Measurements from ENCODE around the gene NAALAD2. TPM values are rescaled to one million over a fixed set of nuclear protein-coding genes. Genes with fewer than 3 reads are reported as not detected.
"Not testable (repeated sequence)": the region's sequence is repeated elsewhere in the genome, so short reads cannot be mapped to it uniquely, and the experiment has no call there.

NAALAD2 gene
- total RNA-seq, 1 donor from 2014 or later: 0.60 TPM

DNA sequence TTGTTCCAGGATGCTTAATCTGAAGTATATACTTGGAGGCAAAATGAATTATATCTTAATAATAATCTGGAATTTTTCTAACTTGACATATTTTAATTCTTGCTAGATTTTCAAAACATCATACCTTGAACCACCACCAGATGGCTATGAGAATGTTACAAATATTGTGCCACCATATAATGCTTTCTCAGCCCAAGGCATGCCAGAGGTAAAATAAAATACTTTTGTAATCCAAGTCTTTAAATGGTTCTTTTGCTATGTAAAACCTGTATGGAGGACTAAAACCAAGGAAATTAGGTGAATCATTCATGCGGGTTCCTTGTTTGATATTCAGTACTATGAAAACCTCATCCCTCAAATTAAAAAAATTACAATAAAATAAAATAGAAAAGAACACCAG is 14.4 kb downstream of the NAALAD2 start:
- no peak for DNase-seq
- intact Hi-C loops (cut with micrococcal nuclease): no loop called here
- H3K4me1 ChIP-seq: no peaks in the 10 kb centered on the region
- H3K27me3 ChIP-seq (ENCODE audit: low read depth): no peaks in the 10 kb centered on the region
- H3K36me3 ChIP-seq: no peaks in the 10 kb centered on the region
- H3K4me3 ChIP-seq: no peak overlapping the region
- no peak overlapping the region for H3K27ac ChIP-seq (replicated peaks)
- no peaks in the 10 kb centered on the region for H3K9me3 ChIP-seq (replicated peaks)
- TF ChIP-seq, protein P1, sequence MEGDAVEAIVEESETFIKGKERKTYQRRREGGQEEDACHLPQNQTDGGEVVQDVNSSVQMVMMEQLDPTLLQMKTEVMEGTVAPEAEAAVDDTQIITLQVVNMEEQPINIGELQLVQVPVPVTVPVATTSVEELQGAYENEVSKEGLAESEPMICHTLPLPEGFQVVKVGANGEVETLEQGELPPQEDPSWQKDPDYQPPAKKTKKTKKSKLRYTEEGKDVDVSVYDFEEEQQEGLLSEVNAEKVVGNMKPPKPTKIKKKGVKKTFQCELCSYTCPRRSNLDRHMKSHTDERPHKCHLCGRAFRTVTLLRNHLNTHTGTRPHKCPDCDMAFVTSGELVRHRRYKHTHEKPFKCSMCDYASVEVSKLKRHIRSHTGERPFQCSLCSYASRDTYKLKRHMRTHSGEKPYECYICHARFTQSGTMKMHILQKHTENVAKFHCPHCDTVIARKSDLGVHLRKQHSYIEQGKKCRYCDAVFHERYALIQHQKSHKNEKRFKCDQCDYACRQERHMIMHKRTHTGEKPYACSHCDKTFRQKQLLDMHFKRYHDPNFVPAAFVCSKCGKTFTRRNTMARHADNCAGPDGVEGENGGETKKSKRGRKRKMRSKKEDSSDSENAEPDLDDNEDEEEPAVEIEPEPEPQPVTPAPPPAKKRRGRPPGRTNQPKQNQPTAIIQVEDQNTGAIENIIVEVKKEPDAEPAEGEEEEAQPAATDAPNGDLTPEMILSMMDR (IDR thresholded peaks at IDR 0.05; ENCODE audit: borderline replicate concordance): no peak

DNA sequence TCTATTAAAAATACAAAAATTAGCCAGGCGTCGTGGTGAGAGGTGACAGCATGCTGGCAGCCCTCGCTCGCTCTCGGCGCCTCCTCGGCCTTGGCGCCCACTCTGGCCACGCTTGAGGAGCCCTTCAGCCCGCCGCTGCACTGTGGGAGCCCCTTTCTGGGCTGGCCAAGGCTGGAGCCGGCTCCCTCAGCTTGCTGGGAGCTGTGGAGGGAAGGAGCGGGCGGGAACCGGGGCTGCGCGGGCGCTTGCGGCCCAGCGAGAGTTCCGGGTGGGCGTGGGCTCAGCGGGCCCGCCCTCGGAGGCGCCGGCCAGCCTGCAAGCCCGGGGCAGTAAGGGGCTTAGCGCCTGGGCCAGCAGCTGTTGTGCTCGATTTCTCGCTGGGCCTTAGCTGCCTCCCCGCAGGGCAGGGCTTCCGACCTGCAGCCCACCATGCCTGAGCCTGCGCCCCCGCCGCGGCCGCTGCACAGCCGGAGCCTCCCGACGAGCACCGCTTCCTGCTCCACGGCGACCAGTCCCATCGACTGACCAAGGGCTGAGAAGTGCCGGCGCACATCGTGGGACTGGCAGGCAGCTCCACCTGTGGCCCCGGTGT is 32.6 kb downstream of the NAALAD2 start:
- H3K4me3 ChIP-seq; H3K9me3 ChIP-seq (replicated peaks); intact Hi-C loops (cut with micrococcal nuclease); H3K4me1 ChIP-seq; H3K36me3 ChIP-seq; H3K27me3 ChIP-seq (ENCODE audit: low read depth); DNase-seq; H3K27ac ChIP-seq (replicated peaks): not testable (repeated sequence)

DNA sequence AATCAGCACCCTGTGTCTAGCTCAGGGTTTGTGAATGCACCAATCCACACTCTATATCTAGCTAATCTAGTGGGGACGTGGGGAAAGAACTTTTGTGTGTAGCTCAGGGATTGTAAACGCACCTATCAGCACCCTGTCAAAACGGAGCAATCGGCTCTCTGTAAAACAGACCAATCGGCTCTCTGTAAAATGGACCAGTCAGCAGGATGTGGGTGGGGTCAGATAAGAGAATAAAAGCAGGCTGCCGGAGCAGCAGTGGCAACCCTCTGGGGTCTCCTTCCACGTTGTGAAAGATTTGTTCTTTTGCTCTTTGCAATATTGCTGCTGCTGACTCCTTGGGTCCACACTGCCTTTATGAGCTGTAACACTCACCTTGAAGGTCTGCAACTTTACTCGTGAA is 33.2 kb downstream of the NAALAD2 start:
- H3K27me3 ChIP-seq (ENCODE audit: low read depth); H3K4me3 ChIP-seq; H3K9me3 ChIP-seq (replicated peaks); H3K27ac ChIP-seq (replicated peaks); DNase-seq; H3K36me3 ChIP-seq; H3K4me1 ChIP-seq; intact Hi-C loops (cut with micrococcal nuclease): not testable (repeated sequence)

DNA sequence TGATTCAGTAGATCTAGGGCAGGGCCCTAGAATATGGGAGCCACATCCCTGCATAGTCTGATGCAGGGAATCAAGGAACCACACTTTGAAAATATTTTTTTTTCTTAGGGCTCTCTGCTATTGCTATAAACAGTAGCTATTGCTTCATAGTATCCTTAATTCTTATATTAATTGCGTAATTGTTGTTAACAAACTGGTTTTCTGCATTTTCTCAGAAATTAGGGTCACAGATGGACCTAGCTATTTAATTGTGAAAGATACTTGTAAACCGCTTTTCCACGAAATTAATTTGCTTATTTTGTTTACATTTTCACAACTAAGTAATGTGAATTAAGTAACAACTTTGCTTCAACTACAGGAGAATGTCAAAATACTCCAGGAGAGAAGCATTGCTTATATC is 34.1 kb downstream of the NAALAD2 start:
- intact Hi-C loops (cut with micrococcal nuclease): no loop called here
- TF ChIP-seq, protein P1 (IDR thresholded peaks at IDR 0.05; ENCODE audit: borderline replicate concordance): no peak
- Histone ChIP-seq H3K4me3 (no peak overlapping the region), H3K9me3 (replicated peaks) (no peaks in the 10 kb centered on the region), H3K36me3 (no peaks in the 10 kb centered on the region), H3K27me3 (ENCODE audit: low read depth) (no peaks in the 10 kb centered on the region), H3K4me1 (no peaks in the 10 kb centered on the region), H3K27ac (replicated peaks) (no peak overlapping the region)
- no peak for DNase-seq

DNA sequence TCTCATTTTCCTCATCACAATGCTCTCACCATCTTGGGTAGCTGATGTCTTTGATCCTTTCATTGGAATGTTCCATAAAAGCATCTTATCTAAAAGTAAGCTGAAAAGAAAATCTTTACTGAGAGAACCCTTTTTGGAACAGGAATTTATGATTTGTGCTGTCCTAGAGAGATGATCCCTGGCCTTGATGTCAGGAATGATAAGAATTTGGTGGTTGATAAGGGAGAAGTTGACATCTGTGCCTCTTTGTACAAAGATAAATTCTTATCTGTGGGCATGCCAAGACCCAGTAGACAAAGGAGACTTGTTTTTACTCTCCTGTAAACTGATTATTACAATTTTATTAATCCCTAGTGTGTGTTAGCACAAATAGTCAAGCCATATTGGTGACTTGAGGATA is 36.9 kb downstream of the NAALAD2 start:
- Histone ChIP-seq H3K9me3 (replicated peaks) (no peaks in the 10 kb centered on the region), H3K4me3 (no peak overlapping the region), H3K27me3 (ENCODE audit: low read depth) (no peaks in the 10 kb centered on the region), H3K27ac (replicated peaks) (no peak overlapping the region), H3K4me1 (no peaks in the 10 kb centered on the region), H3K36me3 (peaks cover 6% of the 10 kb centered on the region)
- TF ChIP-seq, protein P1 (IDR thresholded peaks at IDR 0.05; ENCODE audit: borderline replicate concordance): no peak
- intact Hi-C loops (cut with micrococcal nuclease): no loop called here
- DNase-seq: no peak

DNA sequence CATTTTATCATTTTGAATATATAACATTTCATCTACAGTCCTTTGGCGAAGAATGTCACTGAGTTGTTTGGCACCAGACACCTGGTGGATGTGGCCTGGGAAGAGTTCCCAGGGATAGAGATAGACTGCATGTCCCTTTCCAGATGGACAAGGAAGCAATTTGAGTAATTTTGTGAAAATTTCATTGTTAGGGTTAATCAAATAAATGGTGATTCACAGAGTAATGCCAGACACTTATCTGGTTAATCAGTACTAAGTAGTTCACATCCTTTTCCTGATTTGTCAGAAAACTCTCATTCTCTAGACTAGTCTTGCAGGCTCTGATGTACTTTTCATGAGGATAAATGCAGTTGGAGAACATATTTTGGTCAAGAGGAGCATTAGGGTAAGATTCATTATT is 41.6 kb downstream of the NAALAD2 start:
- intact Hi-C loops (cut with micrococcal nuclease): no loop called here

More for the DNA sequence above, 41.6 kb downstream of the NAALAD2 start:
- Histone ChIP-seq H3K27me3 (ENCODE audit: low read depth) (no peaks in the 10 kb centered on the region), H3K27ac (replicated peaks) (no peak overlapping the region), H3K36me3 (peaks cover 6% of the 10 kb centered on the region), H3K4me3 (no peak overlapping the region), H3K9me3 (replicated peaks) (peaks cover 4% of the 10 kb centered on the region), H3K4me1 (no peaks in the 10 kb centered on the region)
- TF ChIP-seq, protein P1 (IDR thresholded peaks at IDR 0.05; ENCODE audit: borderline replicate concordance): no peak
- no peak for DNase-seq
